ENCODE data around the gene XPA.

Gene XPA

GRCh38 chr9:97647996-97648395 lies 49.1 kb downstream of the XPA start:
- no peak for DNase-seq

- no peak for DNase-seq
Observed at GRCh38 chr9:97645720-97646119, 51.4 kb downstream of the XPA start.

GRCh38 chr9:97640325-97640724 lies 56.8 kb downstream of the XPA start:
- no peak for DNase-seq

GRCh38 chr9:97638666-97639065 lies 58.5 kb downstream of the XPA start:
- DNase-seq: no peak

- DNase-seq: no peak
Observed at GRCh38 chr9:97636903-97637302, 60.2 kb downstream of the XPA start.

- DNase-seq: no peak
Observed at GRCh38 chr9:97635026-97635425, 62.1 kb downstream of the XPA start.

- DNase-seq: no peak
Observed at GRCh38 chr9:97633859-97634490, 63.2 kb downstream of the XPA start.

GRCh38 chr9:97632985-97633858 lies 63.9 kb downstream of the XPA start, which contains the start of the genes NCBP1 and TSTD2:
Gene NCBP1 (plus strand): TSS chr9:97633821. CDS start chr9:97633882, 61 bp downstream.
Gene TSTD2 (minus strand): TSS chr9:97633368. CDS start chr9:97627562, 5,806 bp downstream.
- DNase-seq: peak; percentile 74

GRCh38 chr9:97632248-97632984 lies 64.7 kb downstream of the XPA start:
- peak; percentile 14 for DNase-seq

- DNase-seq: no peak
Observed at GRCh38 chr9:97630591-97630990, 66.5 kb downstream of the XPA start.

- DNase-seq: no peak
Observed at GRCh38 chr9:97629156-97629555, 68.0 kb downstream of the XPA start.

GRCh38 chr9:97628668-97629067 lies 68.5 kb downstream of the XPA start:
- no peak for DNase-seq

- DNase-seq: no peak
Observed at GRCh38 chr9:97627624-97628023, 69.5 kb downstream of the XPA start.

GRCh38 chr9:97625620-97626019 lies 71.5 kb downstream of the XPA start:
- DNase-seq: no peak
